ENCODE data around the gene HIF1A.

- TF ChIP-seq SPI1 (IDR thresholded peaks at IDR 0.05; ENCODE audit: low read depth, low read length), result no peak
- TF ChIP-seq POLR2A (IDR thresholded peaks at IDR 0.05; ENCODE audit: low read depth, low read length), result no peak
Observed at GRCh38 chr14:61761557-61761956, 66.2 kb downstream of the HIF1A start.
